ENCODE results near the gene BTBD7. TPM values are rescaled to one million over a fixed set of nuclear protein-coding genes. Genes with fewer than 3 reads are reported as not detected.
"Not testable (repeated sequence)": the region's sequence is repeated elsewhere in the genome, so short reads cannot be mapped to it uniquely, and the experiment has no call there.

BTBD7 gene
- total RNA-seq, 3 donors from 2014 or later: 39.9 to 59.2 (median 45.6) TPM

GRCh38 chr14:93239869-93240677 is 92.8 kb downstream of the BTBD7 start:
- intact Hi-C loops (cut with DNase I, micrococcal nuclease): no loop called here
- DNase-seq: peak in 1 of 3 donors; percentile 10
- Histone ChIP-seq H3K9me3 (no peaks in the 10 kb centered on the region), H3K36me3 (ENCODE audit: low read depth) (peaks cover under 1% of the 10 kb centered on the region), H3K4me1 (ENCODE audit: low read depth) (no peaks in the 10 kb centered on the region), H3K4me3 (no peak overlapping the region)
- no peak for TF ChIP-seq CTCF (IDR thresholded peaks at IDR 0.05)
- ATAC-seq: peak; percentile 67

DNA sequence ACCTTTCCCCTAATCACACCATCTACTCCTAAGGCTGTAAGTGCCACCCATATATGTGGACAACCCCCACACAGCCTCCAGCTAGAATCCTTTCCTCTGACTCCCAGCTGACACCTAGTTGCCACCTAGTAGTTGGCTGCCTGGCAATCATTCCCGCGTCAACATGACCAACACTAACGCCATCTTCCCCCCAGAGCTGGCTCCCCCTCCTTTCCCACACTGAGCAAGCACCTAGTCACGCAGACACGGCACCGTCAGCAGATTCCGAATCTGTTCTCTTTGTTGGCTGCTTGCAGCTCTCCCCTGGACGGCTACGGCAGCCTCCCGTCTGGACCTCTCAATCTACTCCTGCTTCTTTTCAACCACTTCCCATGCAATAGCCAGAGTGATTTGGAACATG is 98.0 kb downstream of the BTBD7 start:
- Histone ChIP-seq H3K4me3 (no peak overlapping the region), H3K9me3 (no peaks in the 10 kb centered on the region), H3K36me3 (ENCODE audit: low read depth) (no peaks in the 10 kb centered on the region), H3K4me1 (ENCODE audit: low read depth) (no peaks in the 10 kb centered on the region)
- TF ChIP-seq CTCF (IDR thresholded peaks at IDR 0.05): no peak
- intact Hi-C loops (cut with DNase I, micrococcal nuclease): no loop called here
- DNase-seq: no peak
- ATAC-seq: no peak

DNA sequence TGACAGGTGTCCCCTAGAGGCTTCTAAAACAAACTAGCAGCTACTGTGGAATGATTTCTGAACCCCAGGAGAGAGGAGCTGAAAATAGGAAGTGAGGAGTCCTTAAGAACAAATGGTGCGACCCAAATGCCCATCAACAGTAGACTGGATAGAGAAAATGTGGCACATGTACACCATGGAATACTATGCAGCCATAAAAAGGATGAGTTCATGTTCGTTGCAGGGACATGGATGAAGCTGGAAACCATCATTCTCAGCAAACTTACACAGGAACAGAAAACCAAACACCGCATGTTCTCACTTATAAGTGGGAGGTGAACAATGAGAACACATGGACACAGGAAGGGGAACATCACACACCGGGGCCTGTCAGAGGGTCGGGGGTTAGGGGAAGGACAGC is 99.8 kb downstream of the BTBD7 start:
- H3K4me1 ChIP-seq (ENCODE audit: low read depth); intact Hi-C loops (cut with DNase I, micrococcal nuclease); H3K36me3 ChIP-seq (ENCODE audit: low read depth); H3K4me3 ChIP-seq; DNase-seq; ATAC-seq; H3K9me3 ChIP-seq: not testable (repeated sequence)

GRCh38 chr14:93232159-93232558 is 100.7 kb downstream of the BTBD7 start:
- Histone ChIP-seq H3K4me3 (no peak overlapping the region), H3K9me3 (no peaks in the 10 kb centered on the region), H3K4me1 (ENCODE audit: low read depth) (no peaks in the 10 kb centered on the region), H3K36me3 (ENCODE audit: low read depth) (no peaks in the 10 kb centered on the region)
- DNase-seq: no peak
- ATAC-seq: no peak
- TF ChIP-seq CTCF (IDR thresholded peaks at IDR 0.05): no peak
- intact Hi-C loops (cut with DNase I, micrococcal nuclease): no loop called here

- intact Hi-C loops (cut with DNase I, micrococcal nuclease): no loop called here
- ATAC-seq (peak; percentile 57), DNase-seq (no peak)
- no peak for TF ChIP-seq CTCF (IDR thresholded peaks at IDR 0.05)
- no peaks in the 10 kb centered on the region for H3K9me3 ChIP-seq
- no peaks in the 10 kb centered on the region for H3K4me1 ChIP-seq (ENCODE audit: low read depth)
- no peaks in the 10 kb centered on the region for H3K36me3 ChIP-seq (ENCODE audit: low read depth)
- no peak overlapping the region for H3K4me3 ChIP-seq
These were observed 101.5 kb downstream of the BTBD7 start for GRCh38 chr14:93231129-93231979.

- TF ChIP-seq CTCF (IDR thresholded peaks at IDR 0.05): no peak
- ATAC-seq (no peak), DNase-seq (no peak)
- intact Hi-C loops (cut with DNase I, micrococcal nuclease): no loop called here
- Histone ChIP-seq H3K4me1 (ENCODE audit: low read depth) (no peaks in the 10 kb centered on the region), H3K4me3 (no peak overlapping the region), H3K9me3 (no peaks in the 10 kb centered on the region), H3K36me3 (ENCODE audit: low read depth) (no peaks in the 10 kb centered on the region)
These were observed 102.3 kb downstream of the BTBD7 start for GRCh38 chr14:93230539-93230938.
